Hepatocyte (in vitro differentiated cells): ENCODE data around the gene VPS18.

Experiments used
- CTCF ChIP-seq: fragments of 200-600 bp; sonication (generic); IDR thresholded peaks from 2 replicates; pipeline ENCODE4 v1.5.1; 2016; ENCODE audit warnings: antibody characterized with exemption, mild to moderate bottlenecking; ENCODE audit not compliant: poor library complexity
- EZH2 ChIP-seq: fragments of 200-600 bp; sonication (generic); IDR thresholded peaks from 2 replicates; pipeline ENCODE4 v1.6.1; 2016; ENCODE audit warnings: antibody characterized with exemption, mild to moderate bottlenecking, borderline replicate concordance

GRCh38 chr15:40906091-40906990, 12.1 kb downstream of the VPS18 start:
- TF ChIP-seq CTCF (peak; percentile 84), EZH2 (no peak)
